Natural killer cell treated with Interleukin-12 subunit alpha and Interleukin-12 subunit beta and Interleukin-15 and Interleukin-18, amount 100 ng/mL, for 72 hours (primary cell): ENCODE results near the gene NDFIP1. TPM values are rescaled to one million over a fixed set of nuclear protein-coding genes. Genes with fewer than 3 reads are reported as not detected.
"Not testable (repeated sequence)": the region's sequence is repeated elsewhere in the genome, so short reads cannot be mapped to it uniquely, and the experiment has no call there.

Source experiments
- ATAC-seq, 2 donors: fragments of 150-1000 bp; cut with Tn5 transposase in 1 of 2; sonication (Bioruptor Pico), chemical (Tn5 transposase) in 1 of 2; 2 replicates each; pipeline ENCODE4 v1.10.0; 2021
- DNase-seq: peaks from one replicate; pipeline ENCODE4 v3.0.0; 2022; ENCODE audit warnings: low spot score
- H3K27ac Mint-ChIP-seq, 2 donors: 1 replicate in 1 of 2; 2 replicates in 1 of 2; pipeline ENCODE4 v1.8.0; 2022; ENCODE audit warnings: mixed read lengths in 2 of 2, mild to moderate bottlenecking in 1 of 2, moderate library complexity in 1 of 2
- H3K27me3 Mint-ChIP-seq, 2 donors: 1 replicate in 1 of 2; 2 replicates in 1 of 2; pipeline ENCODE4 v1.8.0; 2022; ENCODE audit warnings: mixed read lengths in 2 of 2
- H3K36me3 Mint-ChIP-seq: one replicate; pipeline ENCODE4 v1.8.0; 2022; ENCODE audit warnings: mixed read lengths
- H3K4me1 Mint-ChIP-seq, 2 donors: 1 replicate in 1 of 2; 2 replicates in 1 of 2; pipeline ENCODE4 v1.8.0; 2022; ENCODE audit warnings: low read depth in 2 of 2, mixed read lengths in 2 of 2, mild to moderate bottlenecking in 1 of 2
- H3K4me3 Mint-ChIP-seq: one replicate; pipeline ENCODE4 v1.8.0; 2022; ENCODE audit warnings: mixed read lengths
- H3K9me3 Mint-ChIP-seq: 2 replicates; pipeline ENCODE4 v1.8.0; 2022; ENCODE audit warnings: mixed read lengths
- total RNA-seq, 2 donors: library from RNA; stranded (reverse); gene quantifications; one replicate each; pipeline ENCODE4 v1.2.3, GENCODE V29; 2022

NDFIP1 gene
- total RNA-seq, 2 donors from 2014 or later = 24.2 to 24.4 TPM

- Mint-ChIP-seq H3K27ac (no peak overlapping the region), H3K4me1 (peaks cover 16 to 19% of the 10 kb centered on the region in 2 donors), H3K36me3 (no peaks in the 10 kb centered on the region), H3K9me3 (no peaks in the 10 kb centered on the region), H3K4me3 (no peak overlapping the region), H3K27me3 (no peaks in the 10 kb centered on the region)
- DNase-seq = no peak
- ATAC-seq = no peak
These were observed 76.4 kb downstream of the NDFIP1 start for GRCh38 chr5:142184988-142185387.

DNA sequence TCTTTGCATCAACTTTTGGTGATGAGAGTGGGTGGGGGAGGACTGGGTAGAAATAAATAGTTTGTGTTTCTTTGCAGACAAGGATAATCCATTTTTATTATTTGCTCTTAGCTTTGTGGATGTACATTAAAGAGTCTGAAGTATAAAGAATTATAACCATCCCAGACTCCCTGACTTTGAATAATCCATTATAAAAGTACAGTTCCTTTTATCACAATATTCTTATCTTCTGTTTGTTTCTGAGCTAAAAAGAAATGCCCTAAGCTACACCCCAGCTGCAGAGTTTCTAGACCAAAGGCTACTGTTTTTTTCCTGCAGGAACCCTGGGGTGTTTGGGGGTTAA is 77.9 kb downstream of the NDFIP1 start:
- Mint-ChIP-seq H3K4me1 (peaks cover 16 to 19% of the 10 kb centered on the region in 2 donors), H3K4me3 (no peak overlapping the region), H3K36me3 (no peaks in the 10 kb centered on the region), H3K9me3 (no peaks in the 10 kb centered on the region), H3K27me3 (no peaks in the 10 kb centered on the region), H3K27ac (peak overlapping the region in 1 of 2 donors; percentile 70)
- ATAC-seq (no peak), DNase-seq (no peak)

DNA sequence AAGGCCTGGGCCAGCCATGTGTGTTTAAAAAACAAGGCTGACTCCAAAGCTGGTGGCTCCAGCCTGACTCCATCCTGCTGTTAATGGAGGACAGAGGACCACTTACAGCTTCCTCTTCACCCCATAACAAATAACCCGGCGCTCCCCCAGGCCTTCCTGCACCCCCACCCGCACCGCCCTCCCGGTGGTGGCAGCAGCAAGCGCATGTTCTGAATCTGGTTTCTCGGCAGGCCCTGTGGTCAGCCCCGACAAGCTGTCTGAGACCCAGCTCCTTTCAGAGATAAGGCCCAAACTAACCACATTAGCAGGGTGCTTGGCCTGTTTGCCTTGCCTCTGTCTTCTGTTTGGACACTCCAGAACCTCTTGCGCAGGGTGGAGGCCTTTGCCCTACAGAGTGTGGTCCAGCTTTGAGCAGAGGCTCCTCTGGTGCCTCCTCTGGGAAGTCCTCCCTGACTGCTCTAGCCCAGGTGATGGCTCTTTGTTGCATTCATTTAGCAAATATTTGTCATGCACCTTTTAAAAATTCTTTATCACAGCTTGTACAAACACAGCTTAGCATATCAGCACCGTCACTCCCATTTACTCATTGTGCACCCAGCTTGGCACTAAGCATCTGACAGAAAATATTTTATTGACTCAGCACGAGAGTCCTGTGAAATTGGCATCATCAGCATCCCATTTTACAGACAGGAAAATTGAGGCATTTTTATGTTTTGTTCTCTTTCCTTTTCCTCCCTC is 78.4 kb downstream of the NDFIP1 start:
- H3K4me3 Mint-ChIP-seq = no peak overlapping the region
- peak; percentile 57 to 66 for ATAC-seq

DNA sequence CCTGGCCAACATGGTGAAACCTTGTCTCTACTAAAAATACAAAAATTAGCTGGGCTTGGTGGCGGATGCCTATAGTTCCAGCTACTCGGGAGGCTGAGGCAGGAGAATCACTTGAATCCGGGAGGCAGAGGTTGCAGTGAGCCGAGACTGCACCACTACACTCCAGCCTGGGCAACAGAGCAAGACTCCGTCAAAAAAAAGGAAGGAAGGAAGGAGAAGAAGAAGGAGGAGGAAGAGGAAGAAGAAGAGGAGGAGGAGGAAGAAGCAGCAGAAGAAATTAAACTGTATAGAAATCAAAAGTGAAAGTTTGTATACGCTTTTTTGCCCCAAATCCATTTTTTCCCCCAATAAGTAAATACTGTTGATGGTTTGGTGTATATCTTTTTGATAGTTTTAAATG is 80.1 kb downstream of the NDFIP1 start:
- H3K4me1 Mint-ChIP-seq = peaks cover 16 to 19% of the 10 kb centered on the region in 2 donors
- not testable (repeated sequence) for ATAC-seq, H3K4me3 Mint-ChIP-seq, H3K36me3 Mint-ChIP-seq, H3K27me3 Mint-ChIP-seq, DNase-seq, H3K9me3 Mint-ChIP-seq
- peak overlapping the region in 1 of 2 donors; percentile 82 for H3K27ac Mint-ChIP-seq

More for the DNA sequence above, 78.4 kb downstream of the NDFIP1 start:
- Mint-ChIP-seq H3K9me3 (no peaks in the 10 kb centered on the region), H3K27ac (peak overlapping the region in 1 of 2 donors; percentile 82), H3K36me3 (no peaks in the 10 kb centered on the region), H3K4me1 (peaks cover 16 to 19% of the 10 kb centered on the region in 2 donors), H3K27me3 (no peaks in the 10 kb centered on the region)
- no peak for DNase-seq

DNA sequence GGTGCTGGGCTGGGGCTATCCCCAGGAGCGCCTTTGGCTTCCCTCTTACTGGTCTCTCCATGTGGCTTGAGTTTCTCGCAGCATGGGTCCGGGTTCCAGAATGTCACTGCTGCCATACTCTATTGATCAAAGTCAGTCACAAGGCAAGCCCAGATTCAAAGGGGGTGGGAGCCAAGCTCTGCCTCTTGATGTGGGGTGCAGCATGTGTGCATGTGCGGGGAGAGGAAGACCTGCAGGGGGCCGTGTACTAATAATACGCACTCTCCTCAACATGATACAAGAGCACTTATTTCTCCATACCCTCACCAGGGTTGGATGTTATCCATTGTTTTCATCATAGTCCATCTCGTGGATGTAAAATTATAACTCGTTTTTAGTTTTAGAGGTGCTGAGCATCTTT is 81.2 kb downstream of the NDFIP1 start:
- DNase-seq = no peak
- no peak overlapping the region for H3K4me3 Mint-ChIP-seq
- no peaks in the 10 kb centered on the region for H3K27me3 Mint-ChIP-seq
- peaks cover 16 to 19% of the 10 kb centered on the region in 2 donors for H3K4me1 Mint-ChIP-seq
- H3K36me3 Mint-ChIP-seq = no peaks in the 10 kb centered on the region
- H3K27ac Mint-ChIP-seq = no peak overlapping the region
- ATAC-seq = no peak
- H3K9me3 Mint-ChIP-seq = no peaks in the 10 kb centered on the region

DNA sequence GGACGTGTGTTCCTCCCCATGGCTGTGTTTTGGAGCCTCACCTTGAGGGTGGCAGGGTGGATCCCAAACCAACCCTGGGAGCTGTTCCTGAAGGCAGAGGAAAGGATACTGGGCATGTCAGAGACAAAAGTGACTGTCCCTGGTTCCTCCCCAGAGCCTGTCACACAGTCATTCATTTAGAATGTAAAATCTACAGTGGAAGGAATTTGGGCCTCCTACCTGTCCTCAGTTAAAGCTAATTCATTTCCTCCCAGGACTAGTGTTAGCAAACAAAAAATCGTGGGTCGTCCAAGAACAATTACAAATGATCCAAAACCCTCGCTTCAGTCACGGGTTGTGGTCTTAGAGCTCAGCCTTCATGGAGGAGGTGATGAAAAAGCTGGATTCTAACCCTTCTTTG is 83.2 kb downstream of the NDFIP1 start:
- DNase-seq (no peak), ATAC-seq (no peak)

GRCh38 chr5:142192286-142193113 is 83.9 kb downstream of the NDFIP1 start:
- Mint-ChIP-seq H3K27ac (no peak overlapping the region), H3K27me3 (no peaks in the 10 kb centered on the region), H3K9me3 (no peaks in the 10 kb centered on the region), H3K4me3 (no peak overlapping the region), H3K4me1 (peaks cover 3 to 13% of the 10 kb centered on the region in 2 donors), H3K36me3 (no peaks in the 10 kb centered on the region)
- ATAC-seq (no peak), DNase-seq (no peak)

More for the DNA sequence above, 83.2 kb downstream of the NDFIP1 start:
- Mint-ChIP-seq H3K36me3 (no peaks in the 10 kb centered on the region), H3K4me3 (no peak overlapping the region), H3K4me1 (peaks cover 10 to 19% of the 10 kb centered on the region in 2 donors), H3K27ac (no peak overlapping the region), H3K9me3 (no peaks in the 10 kb centered on the region), H3K27me3 (no peaks in the 10 kb centered on the region)

- ATAC-seq = no peak
- no peaks in the 10 kb centered on the region for H3K36me3 Mint-ChIP-seq
- H3K27ac Mint-ChIP-seq = no peak overlapping the region
- no peaks in the 10 kb centered on the region for H3K27me3 Mint-ChIP-seq
- H3K4me3 Mint-ChIP-seq = no peak overlapping the region
- no peak for DNase-seq
- peaks cover 0 to 8% of the 10 kb centered on the region in 2 donors for H3K4me1 Mint-ChIP-seq
- no peaks in the 10 kb centered on the region for H3K9me3 Mint-ChIP-seq
These were observed 84.5 kb downstream of the NDFIP1 start for GRCh38 chr5:142193114-142193428.

GRCh38 chr5:142197098-142197497 is 88.5 kb downstream of the NDFIP1 start:
- H3K4me3 Mint-ChIP-seq = no peak overlapping the region
- no peaks in the 10 kb centered on the region for H3K4me1 Mint-ChIP-seq
- H3K27me3 Mint-ChIP-seq = peaks cover 4 to 7% of the 10 kb centered on the region in 2 donors
- DNase-seq (no peak), ATAC-seq (no peak)
- H3K36me3 Mint-ChIP-seq = no peaks in the 10 kb centered on the region
- H3K9me3 Mint-ChIP-seq = no peaks in the 10 kb centered on the region
- H3K27ac Mint-ChIP-seq = no peak overlapping the region

- DNase-seq = no peak
- H3K4me1 Mint-ChIP-seq = no peaks in the 10 kb centered on the region
- ATAC-seq = no peak
- H3K36me3 Mint-ChIP-seq = no peaks in the 10 kb centered on the region
- no peak overlapping the region for H3K4me3 Mint-ChIP-seq
- H3K27ac Mint-ChIP-seq = no peak overlapping the region
- no peaks in the 10 kb centered on the region for H3K9me3 Mint-ChIP-seq
- peaks cover 6 to 11% of the 10 kb centered on the region in 2 donors for H3K27me3 Mint-ChIP-seq
These were observed 89.2 kb downstream of the NDFIP1 start for GRCh38 chr5:142197781-142198180.

DNA sequence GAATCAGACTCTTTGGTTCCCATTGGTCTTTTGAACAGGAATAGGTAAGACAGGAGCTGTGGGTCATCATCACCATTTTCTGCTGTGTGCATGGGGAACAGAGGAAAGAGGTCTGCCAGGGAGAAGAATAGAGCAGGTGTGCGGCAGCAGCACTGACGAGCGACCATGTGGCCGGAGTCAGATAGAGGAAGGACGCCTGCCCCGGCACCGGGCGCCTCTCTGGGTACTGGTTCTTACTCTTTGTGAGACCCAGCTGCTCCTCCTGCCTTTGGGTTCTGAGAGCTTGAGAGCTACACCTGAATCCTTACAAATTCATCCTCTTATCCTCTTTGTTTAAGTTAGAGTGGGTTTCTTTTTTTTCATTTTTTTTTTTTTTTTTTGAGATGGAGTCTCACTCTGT is 90.8 kb downstream of the NDFIP1 start:
- DNase-seq (no peak), ATAC-seq (no peak)
- H3K27ac Mint-ChIP-seq = no peak overlapping the region
- no peak overlapping the region for H3K4me3 Mint-ChIP-seq
- H3K4me1 Mint-ChIP-seq = no peaks in the 10 kb centered on the region
- no peaks in the 10 kb centered on the region for H3K36me3 Mint-ChIP-seq
- peaks cover 8 to 14% of the 10 kb centered on the region in 2 donors for H3K27me3 Mint-ChIP-seq
- no peaks in the 10 kb centered on the region for H3K9me3 Mint-ChIP-seq

DNA sequence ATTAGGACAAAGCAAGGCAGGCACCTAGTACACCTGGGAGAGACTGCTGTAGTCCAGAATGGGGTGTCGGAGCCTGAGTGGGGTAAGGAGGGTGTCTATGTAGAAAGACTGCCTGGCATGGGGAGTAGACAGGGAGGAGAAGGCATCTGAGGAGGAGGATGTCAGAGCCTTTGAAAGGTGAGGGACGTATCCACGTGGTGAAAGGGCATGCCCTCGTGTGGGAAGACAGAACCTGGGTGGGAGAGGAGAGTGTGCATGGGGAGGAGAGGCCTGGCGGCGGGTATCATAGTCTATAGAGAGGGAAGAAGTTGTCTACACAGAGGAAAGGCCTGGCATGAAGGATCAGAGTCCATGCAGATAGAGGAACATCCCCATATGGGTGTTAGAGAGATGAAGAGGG is 91.8 kb downstream of the NDFIP1 start:
- Mint-ChIP-seq H3K27ac (no peak overlapping the region), H3K27me3 (peaks cover 8 to 14% of the 10 kb centered on the region in 2 donors), H3K4me3 (no peak overlapping the region), H3K4me1 (no peaks in the 10 kb centered on the region), H3K9me3 (no peaks in the 10 kb centered on the region), H3K36me3 (no peaks in the 10 kb centered on the region)
- DNase-seq = no peak
- peak in 1 of 2 donors; percentile 30 for ATAC-seq

DNA sequence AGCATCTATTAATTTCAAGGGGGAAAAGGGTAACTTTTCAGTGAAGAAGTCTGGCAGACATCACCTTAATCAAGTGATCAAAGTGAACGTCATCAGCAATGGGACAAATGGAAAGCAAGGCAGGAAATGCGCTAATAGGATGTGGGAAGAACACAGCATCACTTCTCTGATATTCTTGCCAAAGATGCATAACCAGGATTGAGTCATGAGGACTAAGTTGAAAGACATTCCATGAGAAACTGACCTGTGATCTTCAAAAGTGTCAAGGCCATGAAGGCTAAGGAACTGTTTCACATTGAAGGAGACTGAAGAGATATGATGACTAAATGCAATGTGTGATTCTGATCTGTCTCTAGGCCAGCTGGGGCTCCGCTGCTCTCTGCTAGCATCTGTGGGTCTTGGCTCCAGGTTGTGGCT is 92.9 kb downstream of the NDFIP1 start:
- Mint-ChIP-seq H3K27ac (no peak overlapping the region), H3K27me3 (peaks cover 8 to 14% of the 10 kb centered on the region in 2 donors), H3K4me1 (no peaks in the 10 kb centered on the region), H3K9me3 (no peaks in the 10 kb centered on the region), H3K4me3 (no peak overlapping the region), H3K36me3 (no peaks in the 10 kb centered on the region)
- ATAC-seq = no peak
- DNase-seq = no peak

GRCh38 chr5:142202282-142202681 is 93.7 kb downstream of the NDFIP1 start:
- ATAC-seq (no peak), DNase-seq (no peak)
- Mint-ChIP-seq H3K27ac (no peak overlapping the region), H3K27me3 (peaks cover 8 to 14% of the 10 kb centered on the region in 2 donors), H3K4me1 (no peaks in the 10 kb centered on the region), H3K9me3 (no peaks in the 10 kb centered on the region), H3K4me3 (no peak overlapping the region), H3K36me3 (no peaks in the 10 kb centered on the region)
